Diencephalon (tissue), 1 donor: ENCODE results near the gene AK4. TPM values are rescaled to one million over a fixed set of nuclear protein-coding genes. Genes with fewer than 3 reads are reported as not detected.

Experiments
- small RNA-seq: library from RNA; depleted of rRNA; stranded (forward); fragments of <200 nt; gene quantifications from one replicate; pipeline ENCODE3, GENCODE V24; 2014
- total RNA-seq: library from RNA; depleted of rRNA; stranded (reverse); fragments of >200 nt; gene quantifications from one replicate; pipeline ENCODE4 v1.2.3, GENCODE V29; 2014

AK4 gene
- total RNA-seq: 14.5 TPM

GRCh38 chr1:65148178-65148547 lies at the start of gene AK4:
Gene AK4, plus strand, starts transcription at chr1:65148203. Its CDS starts 205 bp downstream, at chr1:65148408.

Small RNA genes lying within 50 kb of the gene (small RNA-seq; reads per million reads assigned to genes)
- not detected for gene RPS29P7

Other genes starting within 250 kb of the AK4 start
- gene JAK1, start 181.7 kb upstream of the AK4 start, total RNA-seq: 85.8 TPM
- gene DNAJC6, start 161.3 kb downstream of the AK4 start, total RNA-seq: 220 TPM